ENCODE measurements around the gene TXNRD3. TPM values are rescaled to one million over a fixed set of nuclear protein-coding genes. Genes with fewer than 3 reads are reported as not detected.

The TXNRD3 gene
- total RNA-seq, 1 experiment from 2014 or later: 22.5 TPM

- CTCF ChIA-PET: no interaction called here
These were observed 44.1 kb upstream of the TXNRD3 start for GRCh38 chr3:126699011-126699410.

GRCh38 chr3:126696701-126697267 is 41.9 kb upstream of the TXNRD3 start:
- intact Hi-C loops (cut with micrococcal nuclease; ENCODE audit: unreplicated experiment): no loop called here

More at GRCh38 chr3:126699011-126699410, 44.1 kb upstream of the TXNRD3 start:
- no peaks in the 10 kb centered on the region for H3K79me2 ChIP-seq (ENCODE audit: low read depth)
- H3K36me3 ChIP-seq (ENCODE audit: low read depth): no peaks in the 10 kb centered on the region
- H3K4me3 ChIP-seq: no peak overlapping the region
- no peaks in the 10 kb centered on the region for H3K9me3 ChIP-seq (ENCODE audit: insufficient read depth, low read depth)
- POLR2A ChIA-PET (ENCODE audit: unreplicated experiment): no interaction called here
- H3K4me2 ChIP-seq: no peak overlapping the region
- no peak overlapping the region for H2AFZ ChIP-seq
- no peaks in the 10 kb centered on the region; the same call in 1 of the 2 replicates for H3K27me3 ChIP-seq (ENCODE audit: insufficient read depth, low read depth)
- no peak overlapping the region for H3K27ac ChIP-seq
- no peaks in the 10 kb centered on the region for H4K20me1 ChIP-seq (ENCODE audit: insufficient read depth)
- no TSS peak for BruUV-seq (replicated peaks)
- H3K4me1 ChIP-seq (replicated peaks; ENCODE audit: insufficient read depth): peaks cover 9% of the 10 kb centered on the region
- no peaks in the 10 kb centered on the region for H3K9me2 ChIP-seq (ENCODE audit: insufficient read depth)
- TF ChIP-seq EZH2 (IDR thresholded peaks at IDR 0.05; ENCODE audit: low read depth) (no peak), CTCF (conservative IDR thresholded peaks at IDR 0.05) (no peak)
- DNase-seq: no peak
- no peaks in the 10 kb centered on the region for H3F3A ChIP-seq (ENCODE audit: insufficient read depth, low read depth)
- intact Hi-C loops (cut with micrococcal nuclease; ENCODE audit: unreplicated experiment): no loop called here

GRCh38 chr3:126693921-126694320 is 39.0 kb upstream of the TXNRD3 start:
- no peaks in the 10 kb centered on the region for H3F3A ChIP-seq (ENCODE audit: insufficient read depth, low read depth)
- no peak for DNase-seq
- no peak overlapping the region for H3K27ac ChIP-seq
- H3K4me1 ChIP-seq (replicated peaks; ENCODE audit: insufficient read depth): no peaks in the 10 kb centered on the region
- H3K36me3 ChIP-seq (ENCODE audit: low read depth): no peaks in the 10 kb centered on the region
- H3K79me2 ChIP-seq (ENCODE audit: low read depth): no peaks in the 10 kb centered on the region
- intact Hi-C loops (cut with micrococcal nuclease; ENCODE audit: unreplicated experiment): no loop called here
- no TSS peak for BruUV-seq (replicated peaks)
- no peak overlapping the region for H3K4me2 ChIP-seq
- H3K9me2 ChIP-seq (ENCODE audit: insufficient read depth): no peaks in the 10 kb centered on the region
- H3K9me3 ChIP-seq (ENCODE audit: insufficient read depth, low read depth): no peaks in the 10 kb centered on the region
- no peak overlapping the region for H3K4me3 ChIP-seq
- CTCF ChIA-PET: interaction anchor here (0.6 kb wide), 1 partner anchor 1100 kb away, joined by 3 read pairs; no protein-coding TSS in a partner anchor
- no peak for TF ChIP-seq CTCF (conservative IDR thresholded peaks at IDR 0.05)
- no peak for TF ChIP-seq EZH2 (IDR thresholded peaks at IDR 0.05; ENCODE audit: low read depth)
- no peaks in the 10 kb centered on the region for H4K20me1 ChIP-seq (ENCODE audit: insufficient read depth)
- POLR2A ChIA-PET (ENCODE audit: unreplicated experiment): no interaction called here
- H2AFZ ChIP-seq: no peak overlapping the region
- no peaks in the 10 kb centered on the region; the same call in 1 of the 2 replicates for H3K27me3 ChIP-seq (ENCODE audit: insufficient read depth, low read depth)

More at GRCh38 chr3:126696701-126697267, 41.9 kb upstream of the TXNRD3 start:
- POLR2A ChIA-PET (ENCODE audit: unreplicated experiment): interaction anchor here (0.6 kb wide), 1 partner anchor 1038 kb away, joined by 5 read pairs; no protein-coding TSS in a partner anchor
- no peaks in the 10 kb centered on the region for H4K20me1 ChIP-seq (ENCODE audit: insufficient read depth)
- no peaks in the 10 kb centered on the region for H3K36me3 ChIP-seq (ENCODE audit: low read depth)
- H3K4me3 ChIP-seq: no peak overlapping the region
- CTCF ChIA-PET: no interaction called here
- DNase-seq: no peak
- H3K79me2 ChIP-seq (ENCODE audit: low read depth): no peaks in the 10 kb centered on the region
- H2AFZ ChIP-seq: no peak overlapping the region
- H3K27ac ChIP-seq: no peak overlapping the region
- H3K27me3 ChIP-seq (ENCODE audit: insufficient read depth, low read depth): no peaks in the 10 kb centered on the region; the same call in 1 of the 2 replicates
- no peaks in the 10 kb centered on the region for H3K9me2 ChIP-seq (ENCODE audit: insufficient read depth)
- no peak overlapping the region for H3K4me2 ChIP-seq
- no peak for TF ChIP-seq EZH2 (IDR thresholded peaks at IDR 0.05; ENCODE audit: low read depth)
- TF ChIP-seq CTCF (conservative IDR thresholded peaks at IDR 0.05): no peak
- H3F3A ChIP-seq (ENCODE audit: insufficient read depth, low read depth): no peaks in the 10 kb centered on the region
- no peaks in the 10 kb centered on the region for H3K4me1 ChIP-seq (replicated peaks; ENCODE audit: insufficient read depth)
- no peaks in the 10 kb centered on the region for H3K9me3 ChIP-seq (ENCODE audit: insufficient read depth, low read depth)
- BruUV-seq (replicated peaks): no TSS peak

Data from PC-9 (cell line).